Nephron progenitor cell (in vitro differentiated cells): Measurements from ENCODE around the gene SND1.

Experiments used
- DNase-seq: peaks from one replicate; pipeline ENCODE4 v3.0.0; 2021
- H3K27ac Mint-ChIP-seq: 2 replicates; pipeline ENCODE4 v1.8.0; 2021; ENCODE audit warnings: mild to moderate bottlenecking, moderate library complexity, mixed read lengths
- H3K27me3 Mint-ChIP-seq: 2 replicates; pipeline ENCODE4 v1.8.0; 2021; ENCODE audit warnings: mild to moderate bottlenecking, low read depth, mixed read lengths; ENCODE audit not compliant: poor library complexity
- H3K36me3 Mint-ChIP-seq: 2 replicates; pipeline ENCODE4 v1.8.0; 2021; ENCODE audit warnings: low read depth, mixed read lengths
- H3K4me1 Mint-ChIP-seq: 2 replicates; pipeline ENCODE4 v1.8.0; 2021; ENCODE audit warnings: mixed read lengths
- H3K4me3 Mint-ChIP-seq: 2 replicates; pipeline ENCODE4 v1.8.0; 2021; ENCODE audit warnings: mild to moderate bottlenecking, moderate library complexity, mixed read lengths
- H3K9me3 Mint-ChIP-seq: 2 replicates; pipeline ENCODE4 v1.8.0; 2021; ENCODE audit warnings: mild to moderate bottlenecking, moderate library complexity, mixed read lengths
- TF ChIP-seq, protein P1 (sequence below): fragments of 200-600 bp; sonication (generic); IDR thresholded peaks from 2 replicates; pipeline ENCODE4 v1.5.0; 2021; ENCODE audit warnings: antibody characterized with exemption

The SND1 gene

DNA sequence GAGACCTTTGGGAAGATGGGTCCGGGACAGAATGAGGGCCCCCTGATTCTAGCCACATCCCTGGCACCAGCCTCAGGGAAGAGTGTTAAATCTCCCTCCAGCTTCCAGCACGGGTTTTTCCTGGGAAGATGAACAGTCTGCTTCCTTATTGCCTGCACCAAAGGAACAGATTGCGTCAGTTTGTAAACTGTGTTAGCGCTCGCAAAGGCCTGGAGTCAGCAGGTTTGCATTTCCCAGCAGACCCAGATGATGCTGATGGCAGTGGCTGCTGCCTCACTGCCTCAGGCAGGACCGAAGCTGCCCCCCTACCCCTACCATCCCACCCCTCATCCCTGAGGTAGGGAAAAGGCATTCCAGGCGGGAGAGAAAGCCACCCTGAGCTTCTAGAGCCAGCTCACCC lies 413.9 kb downstream of the SND1 start:
- Mint-ChIP-seq H3K27me3 (no peaks in the 10 kb centered on the region), H3K9me3 (no peaks in the 10 kb centered on the region), H3K27ac (no peak overlapping the region), H3K4me3 (no peak overlapping the region), H3K36me3 (peaks cover 7% of the 10 kb centered on the region), H3K4me1 (peaks cover 8% of the 10 kb centered on the region)
- DNase-seq = no peak
- TF ChIP-seq, protein P1, sequence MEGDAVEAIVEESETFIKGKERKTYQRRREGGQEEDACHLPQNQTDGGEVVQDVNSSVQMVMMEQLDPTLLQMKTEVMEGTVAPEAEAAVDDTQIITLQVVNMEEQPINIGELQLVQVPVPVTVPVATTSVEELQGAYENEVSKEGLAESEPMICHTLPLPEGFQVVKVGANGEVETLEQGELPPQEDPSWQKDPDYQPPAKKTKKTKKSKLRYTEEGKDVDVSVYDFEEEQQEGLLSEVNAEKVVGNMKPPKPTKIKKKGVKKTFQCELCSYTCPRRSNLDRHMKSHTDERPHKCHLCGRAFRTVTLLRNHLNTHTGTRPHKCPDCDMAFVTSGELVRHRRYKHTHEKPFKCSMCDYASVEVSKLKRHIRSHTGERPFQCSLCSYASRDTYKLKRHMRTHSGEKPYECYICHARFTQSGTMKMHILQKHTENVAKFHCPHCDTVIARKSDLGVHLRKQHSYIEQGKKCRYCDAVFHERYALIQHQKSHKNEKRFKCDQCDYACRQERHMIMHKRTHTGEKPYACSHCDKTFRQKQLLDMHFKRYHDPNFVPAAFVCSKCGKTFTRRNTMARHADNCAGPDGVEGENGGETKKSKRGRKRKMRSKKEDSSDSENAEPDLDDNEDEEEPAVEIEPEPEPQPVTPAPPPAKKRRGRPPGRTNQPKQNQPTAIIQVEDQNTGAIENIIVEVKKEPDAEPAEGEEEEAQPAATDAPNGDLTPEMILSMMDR = no peak

DNA sequence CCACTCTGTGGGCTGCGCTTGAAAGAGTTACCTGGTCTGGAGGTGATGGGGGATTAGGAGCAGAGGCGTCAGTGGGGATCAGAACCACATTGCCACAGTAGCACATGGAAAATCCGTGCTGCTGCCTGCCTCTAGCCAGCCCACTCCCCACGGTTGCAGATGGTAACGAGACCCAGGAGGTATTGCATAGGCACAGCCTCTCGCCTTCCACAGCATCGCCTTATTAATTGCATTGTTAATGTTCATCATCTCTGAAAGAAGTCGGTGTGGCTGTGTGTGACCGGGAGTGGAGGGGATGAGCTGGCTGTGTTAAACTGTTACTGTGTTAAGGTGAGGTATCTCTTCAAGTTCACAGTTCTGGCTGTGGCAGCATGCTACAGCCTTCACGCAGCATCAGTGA lies 414.4 kb downstream of the SND1 start:
- peaks cover 10% of the 10 kb centered on the region for H3K4me1 Mint-ChIP-seq
- TF ChIP-seq, protein P1 = no peak
- no peak overlapping the region for H3K27ac Mint-ChIP-seq
- no peaks in the 10 kb centered on the region for H3K9me3 Mint-ChIP-seq
- peaks cover 13% of the 10 kb centered on the region for H3K36me3 Mint-ChIP-seq
- no peak overlapping the region for H3K4me3 Mint-ChIP-seq
- no peaks in the 10 kb centered on the region for H3K27me3 Mint-ChIP-seq
- DNase-seq = no peak

DNA sequence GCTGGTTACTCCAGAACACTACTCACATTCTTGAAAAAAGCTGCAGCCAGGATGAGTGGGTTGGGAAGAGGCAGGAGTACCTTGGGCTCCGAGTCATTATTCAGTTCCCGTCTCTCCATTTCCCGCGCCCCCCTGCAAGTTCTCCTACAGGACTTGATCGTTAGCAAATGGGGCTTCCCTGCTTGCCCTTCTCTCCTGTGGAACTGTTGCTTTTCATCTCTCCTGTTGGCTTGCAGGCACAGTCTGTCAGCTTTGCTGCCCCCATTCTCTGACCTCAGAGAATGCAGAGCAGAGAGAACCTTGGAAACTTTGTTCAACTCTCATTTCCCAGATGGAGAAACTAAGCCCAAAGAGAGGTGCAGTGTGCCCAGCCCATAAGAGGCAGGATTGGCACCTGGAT lies 414.9 kb downstream of the SND1 start:
- H3K4me3 Mint-ChIP-seq = no peak overlapping the region
- peaks cover 15% of the 10 kb centered on the region for H3K36me3 Mint-ChIP-seq
- H3K9me3 Mint-ChIP-seq = no peaks in the 10 kb centered on the region
- no peak for DNase-seq
- no peaks in the 10 kb centered on the region for H3K27me3 Mint-ChIP-seq
- H3K4me1 Mint-ChIP-seq = peaks cover 9% of the 10 kb centered on the region
- TF ChIP-seq, protein P1 = no peak
- no peak overlapping the region for H3K27ac Mint-ChIP-seq

DNA sequence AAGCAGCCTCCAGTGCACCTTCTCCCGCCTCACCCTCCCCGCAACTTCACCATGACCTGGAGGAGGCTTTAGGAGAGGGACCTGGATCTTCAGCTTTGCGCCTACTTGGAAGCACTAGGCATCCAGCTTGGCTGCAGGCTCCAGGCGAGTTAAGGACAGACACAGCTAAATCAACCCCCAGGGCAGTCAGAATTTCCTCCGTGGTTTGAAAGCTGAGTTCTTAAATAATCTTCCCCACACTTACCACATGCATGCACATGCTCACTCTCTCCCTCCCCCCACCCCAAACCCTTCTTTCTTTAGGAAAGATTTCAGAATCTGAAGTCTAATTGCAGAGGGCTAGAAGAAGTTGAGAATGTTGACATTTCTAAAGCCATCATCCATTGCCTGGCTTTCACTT lies 416.0 kb downstream of the SND1 start:
- H3K4me3 Mint-ChIP-seq = no peak overlapping the region
- H3K36me3 Mint-ChIP-seq = peaks cover 15% of the 10 kb centered on the region
- H3K4me1 Mint-ChIP-seq = peaks cover 9% of the 10 kb centered on the region
- H3K27ac Mint-ChIP-seq = no peak overlapping the region
- TF ChIP-seq, protein P1 = no peak
- DNase-seq = no peak
- no peaks in the 10 kb centered on the region for H3K9me3 Mint-ChIP-seq
- no peaks in the 10 kb centered on the region for H3K27me3 Mint-ChIP-seq

DNA sequence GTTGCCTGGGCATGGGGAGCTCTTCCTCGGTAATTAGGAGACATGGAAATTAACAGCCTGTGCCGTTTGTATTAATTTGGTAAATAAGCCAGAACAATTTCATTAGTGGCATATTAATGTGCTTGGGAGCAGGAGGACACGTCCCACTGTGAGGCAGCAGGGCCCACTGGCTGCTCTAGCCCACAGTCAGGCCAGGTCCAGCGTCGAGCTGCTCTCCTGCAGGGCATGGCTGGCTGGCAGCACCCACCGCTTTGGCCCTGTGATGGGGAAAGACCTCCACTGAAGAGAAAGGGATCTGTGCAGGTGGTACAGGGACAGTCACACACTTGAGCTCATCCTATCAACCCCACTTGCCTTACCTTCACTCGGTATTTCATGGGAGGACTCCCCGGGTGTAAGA lies 416.8 kb downstream of the SND1 start:
- H3K27me3 Mint-ChIP-seq = peaks cover 3% of the 10 kb centered on the region
- TF ChIP-seq, protein P1 = no peak
- no peak overlapping the region for H3K27ac Mint-ChIP-seq
- no peaks in the 10 kb centered on the region for H3K9me3 Mint-ChIP-seq
- no peak overlapping the region for H3K4me3 Mint-ChIP-seq
- DNase-seq = no peak
- peaks cover 17% of the 10 kb centered on the region for H3K4me1 Mint-ChIP-seq
- H3K36me3 Mint-ChIP-seq = peaks cover 15% of the 10 kb centered on the region
